ENCODE measurements around the gene GJA3.
"Not testable (repeated sequence)": the region's sequence is repeated elsewhere in the genome, so short reads cannot be mapped to it uniquely, and the experiment has no call there.

The GJA3 gene

DNA sequence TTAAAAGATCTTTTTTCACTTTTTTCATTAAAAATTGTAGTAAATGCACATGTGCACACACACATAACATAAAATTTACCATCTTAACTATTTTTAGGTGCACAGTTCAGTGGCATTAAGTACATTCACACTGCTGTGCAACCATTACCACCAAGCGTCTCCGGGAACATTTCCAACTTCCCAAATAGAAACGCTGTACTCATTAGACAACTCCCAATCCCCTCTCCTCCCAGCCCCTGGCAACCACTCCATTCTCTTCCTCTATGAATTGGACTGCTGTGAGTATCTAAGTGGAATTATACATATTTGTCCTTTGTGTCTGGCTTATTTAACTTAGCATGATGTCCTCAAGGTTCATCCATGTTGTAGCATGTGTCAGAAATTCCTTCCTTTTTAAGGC is 20.3 kb upstream of the GJA3 start:
- DNase-seq = no peak

- no peak for DNase-seq
Observed at GRCh38 chr13:20178156-20178555, 17.3 kb upstream of the GJA3 start.

DNA sequence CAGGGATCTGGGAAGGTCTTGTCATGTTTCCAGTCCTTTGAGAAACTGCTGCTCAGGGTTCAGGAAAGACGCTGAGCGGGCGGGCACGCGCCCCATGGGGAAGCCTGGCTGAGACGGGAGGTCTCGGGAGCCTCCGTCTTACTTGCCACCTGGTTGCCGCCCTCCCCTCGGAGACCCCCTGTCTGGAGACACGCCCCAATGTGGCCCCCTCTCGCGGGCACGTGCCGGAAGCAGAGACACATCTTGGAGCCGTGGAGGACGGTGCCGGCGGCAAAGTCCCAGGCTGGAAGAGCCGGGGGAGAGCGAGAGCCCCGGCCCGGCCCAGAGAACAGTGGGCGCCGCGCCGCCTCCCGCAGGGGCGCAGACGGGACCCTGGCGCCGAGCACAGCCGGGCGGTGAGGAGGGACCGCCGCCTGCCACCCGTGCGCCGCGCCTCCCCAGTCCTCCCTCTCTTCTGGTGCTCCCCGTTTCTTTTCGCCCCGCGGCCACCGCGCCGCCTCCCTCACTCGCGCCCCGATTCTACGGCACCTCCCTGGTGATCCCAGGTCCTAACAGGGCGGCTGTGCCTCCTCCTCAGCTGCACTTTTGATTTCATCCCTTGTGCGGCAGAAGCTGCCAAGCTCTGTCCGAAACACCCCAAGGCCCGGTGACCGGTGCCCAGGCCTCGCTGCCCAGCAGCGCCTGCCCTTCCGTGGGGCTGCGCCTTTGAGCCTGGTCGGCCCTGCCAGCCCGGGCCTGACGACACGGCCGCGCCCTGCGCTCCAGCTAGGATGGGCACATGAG is 16.4 kb upstream of the GJA3 start:
- DNase-seq = no peak

GRCh38 chr13:20175907-20176652 is 15.2 kb upstream of the GJA3 start:
- no peak for DNase-seq

DNA sequence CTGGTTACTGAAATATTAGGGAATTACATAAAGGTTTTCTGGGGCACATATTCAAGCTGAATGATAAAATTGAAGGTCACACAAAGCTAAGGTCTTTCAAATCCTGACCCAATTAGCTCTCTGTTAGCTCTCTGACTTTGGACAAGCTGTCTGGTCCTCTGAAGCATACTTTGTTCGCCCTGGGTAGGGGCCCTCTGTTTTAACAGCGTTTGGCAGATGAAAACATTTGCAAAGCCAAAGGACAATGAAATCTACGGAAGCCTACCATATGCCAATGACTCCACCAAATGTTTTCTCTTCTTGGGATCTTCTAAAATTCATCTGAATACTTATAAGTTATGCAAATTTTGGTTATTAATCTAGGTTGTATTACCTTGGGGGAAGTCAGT is 14.5 kb upstream of the GJA3 start:
- DNase-seq = no peak

DNA sequence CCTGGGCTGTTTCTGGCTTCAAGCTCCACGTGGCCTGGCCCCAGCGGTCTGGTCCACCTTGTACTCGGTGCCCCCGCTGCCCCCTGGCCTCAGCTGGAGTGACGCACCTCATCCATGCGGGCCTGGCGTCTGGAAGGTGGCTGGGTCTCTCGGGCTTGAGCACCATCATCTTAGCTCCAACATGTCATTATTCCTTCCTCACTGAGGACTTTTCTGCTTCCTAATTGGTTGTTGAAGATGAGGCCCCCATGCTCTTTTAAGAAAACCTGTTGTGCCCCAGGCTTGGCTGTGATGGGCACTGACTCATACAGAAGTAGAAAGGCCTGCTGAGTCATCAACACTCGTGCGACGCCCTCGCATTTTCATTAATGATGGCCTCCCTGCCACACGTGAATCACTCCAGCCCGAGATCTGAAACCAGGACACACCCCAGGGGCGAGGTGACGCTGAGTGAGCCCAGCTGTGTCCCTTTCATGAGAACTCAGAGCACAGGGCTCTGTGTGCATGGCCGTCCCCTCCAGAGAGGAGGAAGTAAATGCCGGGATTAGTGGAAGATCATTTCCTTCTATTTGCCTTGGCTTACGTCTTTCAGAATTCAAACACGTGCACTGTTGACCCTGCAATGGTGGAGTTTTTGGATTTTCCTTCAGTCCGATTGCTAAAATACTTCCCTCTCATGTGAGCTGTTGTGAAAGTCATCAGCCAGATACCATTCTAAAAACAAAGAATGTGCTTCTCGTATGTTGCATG is 14.0 kb upstream of the GJA3 start:
- DNase-seq = no peak

DNA sequence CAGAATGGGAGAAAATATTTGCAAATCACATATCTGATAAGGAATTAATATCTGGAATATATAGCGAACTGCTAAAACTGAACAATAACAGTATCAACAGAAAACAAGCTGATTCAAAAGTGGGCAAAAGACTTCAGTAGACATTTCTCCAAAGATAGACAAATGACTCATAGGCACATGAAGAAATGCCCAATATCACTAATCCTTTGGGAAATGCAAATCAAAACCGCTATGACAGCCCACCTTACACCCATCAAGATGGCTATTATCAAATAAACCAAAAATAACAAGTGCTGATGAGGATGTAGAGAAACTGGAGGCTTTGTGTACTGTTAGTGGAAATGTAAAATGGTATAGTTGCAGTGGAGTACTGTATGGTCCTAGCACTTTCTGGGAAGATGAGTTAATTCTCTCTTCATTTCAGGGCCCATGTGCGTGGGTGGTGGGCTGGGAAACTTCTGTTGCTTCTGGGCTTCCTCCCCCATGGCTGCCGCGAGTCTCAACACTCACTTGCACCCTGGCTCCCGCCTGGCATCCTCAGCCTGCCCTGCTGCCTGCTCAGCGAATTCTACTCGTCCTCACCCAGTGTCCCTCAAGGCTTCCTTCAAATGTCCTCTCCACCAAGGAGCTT is 12.4 kb upstream of the GJA3 start:
- DNase-seq = no peak

DNA sequence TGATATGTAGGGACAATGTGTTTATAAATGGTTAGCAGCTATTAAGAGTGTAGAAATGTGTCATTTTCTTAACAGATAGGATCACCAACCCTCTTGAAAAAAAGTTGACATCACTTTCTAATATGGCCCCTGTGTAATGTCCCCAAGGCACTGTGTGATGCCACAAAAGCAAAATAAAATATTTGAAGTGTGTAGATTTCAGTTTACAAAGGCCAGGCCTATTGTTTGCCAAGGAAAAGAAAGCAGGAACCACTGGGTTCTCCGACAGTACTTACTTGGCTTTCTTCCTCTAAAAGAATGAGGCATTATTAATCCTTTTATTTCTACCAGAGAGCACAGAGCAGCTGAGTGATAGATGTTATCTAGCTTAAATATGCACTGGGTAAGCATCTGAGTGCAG is 10.5 kb upstream of the GJA3 start:
- no peak for DNase-seq

DNA sequence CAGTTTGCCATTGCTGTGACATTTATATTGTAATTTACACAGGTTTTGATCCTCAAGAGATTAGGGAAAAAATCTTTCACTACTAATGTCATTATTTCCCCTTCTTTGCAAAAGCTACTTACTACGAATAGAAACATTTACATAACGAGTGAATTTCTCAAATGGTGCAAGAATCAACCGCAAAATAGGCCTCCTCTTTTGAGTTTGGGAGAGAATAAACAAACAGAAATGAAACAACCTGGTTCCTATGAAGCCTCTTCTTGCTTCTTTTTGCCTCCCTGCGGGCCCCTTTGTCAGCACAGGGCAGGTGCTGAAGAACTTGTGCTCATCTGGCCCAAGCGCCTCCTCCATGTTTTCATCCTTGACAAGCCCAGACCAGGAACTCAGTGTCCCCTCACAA is 10.1 kb upstream of the GJA3 start:
- DNase-seq = no peak

GRCh38 chr13:20168396-20168795 is 7.5 kb upstream of the GJA3 start:
- no peak for DNase-seq

DNA sequence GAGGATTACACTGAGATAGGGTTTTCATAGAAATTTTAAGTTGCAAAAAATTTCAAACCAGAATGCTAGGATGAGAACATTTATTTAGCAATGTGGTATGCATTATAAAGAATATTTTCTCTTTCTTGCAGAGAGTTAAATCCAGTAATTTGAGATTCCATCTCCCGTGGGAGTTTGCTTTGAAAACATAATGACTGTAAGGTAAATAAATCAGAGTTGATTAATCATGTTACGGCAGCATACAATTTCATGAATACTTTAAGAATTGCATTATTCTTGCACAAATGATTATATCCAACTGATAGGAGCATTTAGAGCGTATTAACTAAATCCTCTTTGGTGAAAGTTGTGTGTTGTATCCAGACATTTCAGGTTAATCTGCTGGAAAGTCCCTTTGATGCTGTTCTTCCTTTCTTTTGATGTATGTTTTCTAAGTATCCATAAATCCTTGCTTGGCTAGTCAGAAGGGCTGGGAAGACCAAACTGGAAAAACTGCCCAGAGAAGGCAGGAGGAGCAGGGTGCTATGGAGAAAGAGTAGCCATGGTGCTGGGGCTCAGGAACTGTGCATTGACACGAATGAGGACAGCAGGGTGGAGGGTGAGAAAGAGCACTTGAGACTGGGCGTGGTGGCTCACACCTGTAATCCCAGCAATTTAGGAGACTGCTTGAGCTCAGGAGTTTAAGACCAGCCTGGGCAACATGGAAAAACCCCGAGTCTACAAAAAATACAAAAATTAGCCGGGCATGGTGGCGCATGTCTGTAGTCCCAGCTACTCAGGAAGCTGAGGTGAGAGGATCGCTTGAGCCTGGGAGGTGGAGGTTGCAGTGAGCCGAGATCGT is 4.8 kb upstream of the GJA3 start:
- no peak for DNase-seq

DNA sequence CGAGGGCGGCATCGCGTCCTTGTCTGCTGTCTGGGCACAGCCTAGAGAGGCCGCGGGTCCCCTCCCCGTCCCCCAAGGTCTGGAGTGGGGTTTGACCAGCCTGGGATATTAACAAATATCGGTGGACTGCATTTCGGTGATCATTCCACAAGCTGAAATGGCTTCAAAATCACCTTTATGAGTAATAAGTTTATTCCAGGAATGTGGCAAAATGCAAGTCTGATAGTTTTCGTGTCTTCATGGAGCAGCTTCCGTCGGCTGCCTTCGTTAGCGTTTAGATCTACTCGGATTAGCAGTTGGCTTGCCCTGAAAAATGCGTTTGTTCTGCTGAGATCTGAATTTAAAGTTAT is 1.1 kb upstream of the GJA3 start:
- no peak for DNase-seq

GRCh38 chr13:20161275-20161950 is 561 bp upstream of the GJA3 start:
- no peak for DNase-seq

- DNase-seq = no peak
Observed at GRCh38 chr13:20159646-20160305, 1.1 kb downstream of the GJA3 start.

DNA sequence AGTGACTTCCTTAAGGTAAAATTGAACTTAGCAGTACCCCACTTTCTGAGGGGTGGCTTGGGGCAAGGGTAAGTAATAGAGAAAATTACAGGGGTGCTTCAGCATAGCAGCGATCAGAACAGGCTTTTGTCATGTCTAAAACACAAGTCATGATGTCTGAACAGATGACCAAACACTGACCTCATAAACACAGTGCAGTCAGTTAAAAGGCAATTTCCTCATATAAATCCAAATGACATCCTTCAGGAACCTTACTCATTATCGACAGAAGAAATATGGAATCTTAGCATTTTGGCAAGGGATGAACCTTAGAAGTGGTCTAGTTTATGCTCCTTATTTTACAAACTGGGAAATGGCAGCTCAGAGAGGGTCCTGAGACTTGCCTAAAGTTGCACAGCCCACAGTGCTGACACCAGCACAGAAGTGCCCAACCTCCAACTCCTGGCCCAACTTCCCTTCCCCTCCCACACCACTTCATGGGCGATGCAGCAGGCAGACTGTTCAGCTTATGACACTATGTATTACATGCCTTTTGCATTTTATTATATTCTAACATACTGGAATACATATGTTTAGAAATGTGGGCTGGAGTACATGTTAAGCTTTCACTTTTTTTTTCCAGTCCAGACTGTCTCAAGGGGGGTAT is 3.6 kb downstream of the GJA3 start:
- DNase-seq = no peak

DNA sequence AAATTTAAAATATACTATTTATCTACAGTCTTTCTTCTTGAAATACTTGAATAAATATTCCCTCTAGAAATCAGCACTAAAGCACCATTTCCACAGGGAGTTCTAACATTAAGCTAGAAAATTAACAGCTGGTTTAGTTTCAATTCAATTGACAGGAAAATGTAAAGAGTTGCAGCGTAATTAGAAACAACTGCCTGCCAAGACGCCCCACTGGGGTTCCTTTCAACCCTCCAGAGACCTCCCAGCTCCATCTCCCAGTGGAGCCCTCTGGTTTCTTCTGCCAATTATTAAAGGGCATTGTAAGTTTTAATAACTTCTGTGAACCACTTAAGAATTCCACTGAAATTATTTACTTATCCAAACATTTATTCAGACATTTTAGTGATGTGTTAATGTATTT is 4.2 kb downstream of the GJA3 start:
- no peak for DNase-seq

- not testable (repeated sequence) for DNase-seq
Observed at GRCh38 chr13:20153290-20153689, 7.6 kb downstream of the GJA3 start.

DNA sequence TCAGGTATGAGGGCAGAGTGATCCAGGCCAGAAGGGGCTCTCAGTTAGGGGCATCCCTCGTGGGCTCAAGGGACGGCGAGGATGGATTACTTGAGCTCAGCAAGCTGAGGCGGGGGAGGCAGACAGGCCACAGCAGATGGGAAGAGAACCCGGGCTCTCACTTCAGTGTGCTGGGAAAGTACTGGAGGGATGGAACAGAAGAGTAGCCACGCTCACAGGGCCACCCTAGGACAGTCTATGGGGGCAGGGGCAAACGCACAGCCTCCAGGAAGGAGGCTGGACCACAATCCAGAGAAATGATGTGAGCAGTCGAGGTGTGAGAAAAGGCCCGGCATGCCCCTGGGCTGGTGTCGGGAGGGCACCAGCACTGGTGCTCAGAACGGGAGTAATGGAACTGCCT is 9.2 kb downstream of the GJA3 start:
- DNase-seq = no peak

DNA sequence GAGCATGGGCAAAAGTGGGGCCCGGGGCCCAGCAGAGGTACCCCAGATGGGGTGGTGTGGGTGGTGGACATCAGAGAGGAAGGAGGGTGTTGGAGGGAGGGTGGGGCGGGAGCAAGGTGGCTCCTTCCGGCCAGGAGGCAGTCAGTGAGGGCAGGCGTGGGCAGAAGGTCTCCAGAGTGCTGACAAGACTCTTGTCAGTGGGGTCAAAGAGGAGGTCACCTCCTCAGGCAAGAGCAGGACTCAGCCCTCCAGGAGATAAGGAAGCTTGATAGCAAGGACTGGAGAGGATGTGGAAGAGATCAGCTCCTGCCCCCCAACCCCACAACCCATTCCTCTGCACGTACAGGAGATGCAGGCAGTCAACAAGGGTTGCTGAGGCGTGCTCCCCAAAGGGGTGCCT is 9.8 kb downstream of the GJA3 start:
- no peak for DNase-seq

- no peak for DNase-seq
Observed at GRCh38 chr13:20150561-20150960, 10.3 kb downstream of the GJA3 start.

DNA sequence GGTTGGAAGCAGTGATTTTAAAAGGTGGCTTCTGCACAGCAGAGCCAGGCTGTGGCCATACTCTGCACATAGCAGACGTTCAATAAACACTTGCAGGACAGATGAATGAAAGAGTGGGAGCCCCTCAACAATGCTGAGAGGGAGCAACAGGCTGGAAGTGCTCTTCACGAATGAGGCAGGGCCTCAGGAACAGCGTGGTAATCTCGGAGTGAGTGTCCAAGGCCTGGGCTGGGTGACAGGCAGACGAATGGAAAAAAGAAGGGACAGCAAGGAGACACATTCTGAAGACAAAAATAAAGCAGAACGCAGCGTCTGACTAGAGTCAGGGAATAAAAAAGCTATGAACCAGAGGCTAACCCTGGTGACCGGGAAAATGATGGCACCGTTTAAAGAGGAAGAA is 11.1 kb downstream of the GJA3 start:
- DNase-seq = no peak
